ENCODE results near the gene SLBP. TPM values are rescaled to one million over a fixed set of nuclear protein-coding genes. Genes with fewer than 3 reads are reported as not detected.

The SLBP gene
- total RNA-seq, 2 donors from 2014 or later, result 52.1 to 60.7 TPM

DNA sequence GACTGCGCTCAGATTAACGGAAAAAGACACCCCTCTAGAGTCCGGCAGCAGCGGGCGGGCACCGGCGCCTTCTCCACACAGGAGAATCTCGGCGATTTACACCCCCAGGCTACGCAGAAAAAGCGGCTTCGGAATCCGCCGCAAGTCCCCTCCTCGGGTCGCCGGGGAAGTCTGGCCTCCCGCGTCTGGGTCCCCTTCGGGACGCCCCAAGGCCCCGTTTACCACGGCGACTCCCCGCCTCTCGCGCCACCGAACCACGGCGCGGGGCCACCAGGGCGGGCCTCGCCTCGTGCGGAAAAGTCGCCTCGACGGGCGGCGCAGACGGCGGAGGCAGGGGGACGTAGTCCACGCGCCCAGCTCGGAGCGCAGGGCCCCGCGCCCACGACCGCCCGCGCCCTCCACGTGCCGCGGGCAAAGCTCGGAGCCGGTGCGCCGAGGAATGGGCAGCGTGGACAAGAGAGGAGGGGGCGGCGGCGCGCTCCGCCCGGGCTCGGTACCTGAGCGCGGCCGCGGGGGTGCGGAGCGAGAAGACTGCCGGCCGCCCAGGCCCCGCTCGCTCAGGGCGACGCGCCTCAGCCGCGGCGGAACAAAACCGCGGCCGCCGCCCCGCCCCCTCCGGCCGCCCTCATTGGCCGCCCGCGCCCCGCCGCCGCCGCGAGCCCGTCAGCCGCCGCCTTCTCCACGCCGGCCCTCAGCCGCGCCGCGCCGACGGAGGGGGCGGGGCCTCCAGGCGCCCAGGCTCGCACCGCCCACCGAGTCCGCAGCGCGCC lies 28.2 kb downstream of the SLBP start, which contains the start of gene FAM53A:
TSS of gene FAM53A (minus strand) at position 578 of the 770 bp plus-strand sequence. CDS start 15,572 bp downstream, outside the sequence.
- H3K27me3 Mint-ChIP-seq (ENCODE audit: insufficient read depth), result peaks cover 24% of the 10 kb centered on the region
- H3K4me1 ChIP-seq (ENCODE audit: control insufficient read depth, insufficient read depth, low read length), result no peaks in the 10 kb centered on the region
- H3K36me3 ChIP-seq (ENCODE audit: control insufficient read depth, insufficient read depth, low read length), result no peaks in the 10 kb centered on the region
- TF ChIP-seq CTCF (conservative IDR thresholded peaks at IDR 0.05), result peak; percentile 20
- no peaks in the 10 kb centered on the region for H3K9me3 ChIP-seq (ENCODE audit: control insufficient read depth, low read length)
- peak; percentile 68 for DNase-seq
- peaks cover 2% of the 10 kb centered on the region for H3K36me3 Mint-ChIP-seq (ENCODE audit: low read depth)
- no peak within 1 kb of the TSS for H3K27ac Mint-ChIP-seq
- WGBS, 2 experiments (ENCODE audit: insufficient coverage in 1 of 2, insufficient read length in 1 of 2), result 1 to 6% methylated on average over 18 to 118 of the region's 118 CpGs
- peak within 1 kb of the TSS; percentile 60 for H3K4me3 Mint-ChIP-seq
- H3K4me1 Mint-ChIP-seq, result peaks cover 5% of the 10 kb centered on the region
- no peaks in the 10 kb centered on the region for H3K9me3 Mint-ChIP-seq
- H3K27me3 ChIP-seq (ENCODE audit: control insufficient read depth, insufficient read depth, low read length, poor library complexity, severe bottlenecking), result peaks cover 17% of the 10 kb centered on the region
- no peak within 1 kb of the TSS for H3K27ac ChIP-seq (ENCODE audit: low read depth, low read length)
- peak within 1 kb of the TSS; percentile 2 for H3K9ac ChIP-seq (ENCODE audit: extremely low read depth, low read length, poor library complexity, severe bottlenecking)
- H3K4me3 ChIP-seq (ENCODE audit: low read length), result peak within 1 kb of the TSS; percentile 75

GRCh38 chr4:1683261-1683735 lies 28.8 kb downstream of the SLBP start:
- Mint-ChIP-seq H3K27me3 (ENCODE audit: insufficient read depth) (peaks cover 24% of the 10 kb centered on the region), H3K4me3 (peak overlapping the region; percentile 60), H3K36me3 (ENCODE audit: low read depth) (no peaks in the 10 kb centered on the region), H3K9me3 (no peaks in the 10 kb centered on the region), H3K27ac (no peak overlapping the region), H3K4me1 (peaks cover 5% of the 10 kb centered on the region)
- H3K4me1 ChIP-seq (ENCODE audit: control insufficient read depth, insufficient read depth, low read length), result no peaks in the 10 kb centered on the region
- H3K27me3 ChIP-seq (ENCODE audit: control insufficient read depth, insufficient read depth, low read length, poor library complexity, severe bottlenecking), result peaks cover 17% of the 10 kb centered on the region
- H3K9me3 ChIP-seq (ENCODE audit: control insufficient read depth, low read length), result no peaks in the 10 kb centered on the region
- WGBS, 2 experiments (ENCODE audit: insufficient coverage in 1 of 2, insufficient read length in 1 of 2), result 24 to 33% methylated on average over 9 to 13 of the region's 13 CpGs
- TF ChIP-seq CTCF (conservative IDR thresholded peaks at IDR 0.05), result no peak
- H3K27ac ChIP-seq (ENCODE audit: low read depth, low read length), result no peak overlapping the region
- H3K36me3 ChIP-seq (ENCODE audit: control insufficient read depth, insufficient read depth, low read length), result no peaks in the 10 kb centered on the region
- peak overlapping the region; percentile 75 for H3K4me3 ChIP-seq (ENCODE audit: low read length)
- H3K9ac ChIP-seq (ENCODE audit: extremely low read depth, low read length, poor library complexity, severe bottlenecking), result peak overlapping the region; percentile 2
- no peak for DNase-seq

GRCh38 chr4:1682860-1683259 lies 29.3 kb downstream of the SLBP start:
- no peaks in the 10 kb centered on the region for H3K36me3 Mint-ChIP-seq (ENCODE audit: low read depth)
- 84 to 86% methylated on average over 13 of the region's 13 CpGs for WGBS, 2 experiments (ENCODE audit: insufficient coverage in 1 of 2, insufficient read length in 1 of 2)
- Histone ChIP-seq H3K27ac (ENCODE audit: low read depth, low read length) (no peak overlapping the region), H3K4me3 (ENCODE audit: low read length) (peak overlapping the region; percentile 75), H3K9me3 (ENCODE audit: control insufficient read depth, low read length) (no peaks in the 10 kb centered on the region), H3K4me1 (ENCODE audit: control insufficient read depth, insufficient read depth, low read length) (no peaks in the 10 kb centered on the region), H3K36me3 (ENCODE audit: control insufficient read depth, insufficient read depth, low read length) (no peaks in the 10 kb centered on the region), H3K9ac (ENCODE audit: extremely low read depth, low read length, poor library complexity, severe bottlenecking) (no peak overlapping the region), H3K27me3 (ENCODE audit: control insufficient read depth, insufficient read depth, low read length, poor library complexity, severe bottlenecking) (peaks cover 17% of the 10 kb centered on the region)
- H3K4me3 Mint-ChIP-seq, result peak overlapping the region; percentile 60
- H3K27me3 Mint-ChIP-seq (ENCODE audit: insufficient read depth), result peaks cover 24% of the 10 kb centered on the region
- DNase-seq, result no peak
- H3K9me3 Mint-ChIP-seq, result no peaks in the 10 kb centered on the region
- no peak for TF ChIP-seq CTCF (conservative IDR thresholded peaks at IDR 0.05)
- H3K4me1 Mint-ChIP-seq, result peaks cover 5% of the 10 kb centered on the region
- H3K27ac Mint-ChIP-seq, result no peak overlapping the region
